ENCODE data around the gene BZW1.

- TF ChIP-seq EZH2 (IDR thresholded peaks at IDR 0.05), result no peak
- TF ChIP-seq POLR2AphosphoS5 (IDR thresholded peaks at IDR 0.05; ENCODE audit: borderline replicate concordance, low read depth, low read length), result no peak
These were observed 27.8 kb downstream of the BZW1 start for GRCh38 chr2:200839513-200839912.

All from SK-N-MC (cell line).